Mesodermal cell (in vitro differentiated cells): ENCODE results near the gene ABCA4.
A peak's percentile ranks its signal among the peaks of the same experiment; 100 is the strongest.

Source experiments
- H3K27ac ChIP-seq: 2 replicates; pipeline ENCODE4 v1.7.0; 2013; ENCODE audit warnings: mild to moderate bottlenecking, low read depth, low read length, moderate library complexity; ENCODE audit not compliant: severe bottlenecking
- H3K36me3 ChIP-seq: 2 replicates; pipeline ENCODE4 v1.7.1; 2013; ENCODE audit warnings: mild to moderate bottlenecking, low read length, moderate library complexity; ENCODE audit not compliant: control insufficient read depth, insufficient read depth
- H3K4me1 ChIP-seq: one replicate; pipeline ENCODE4 v1.7.1; 2013; ENCODE audit warnings: mild to moderate bottlenecking, low read length; ENCODE audit not compliant: insufficient read depth, control insufficient read depth, poor library complexity, severe bottlenecking
- H3K4me3 ChIP-seq: 2 replicates; pipeline ENCODE4 v1.7.0; 2013; ENCODE audit warnings: low read length, control low read depth, mild to moderate bottlenecking; ENCODE audit not compliant: insufficient read depth, poor library complexity, severe bottlenecking; ENCODE audit errors: extremely low read depth
- H3K9me3 ChIP-seq: 2 replicates; pipeline ENCODE4 v1.7.1; 2013; ENCODE audit warnings: mild to moderate bottlenecking, low read length, moderate library complexity; ENCODE audit not compliant: control insufficient read depth
- WGBS, 2 experiments: methylation state at CpG; one replicate each; pipeline ENCODE4 v1.1.5; 2013; ENCODE audit warnings: missing lambda C conversion rate in 2 of 2; ENCODE audit not compliant: insufficient coverage in 2 of 2; 5-methylcytosine and 5-hydroxymethylcytosine counted together

ABCA4 gene

DNA sequence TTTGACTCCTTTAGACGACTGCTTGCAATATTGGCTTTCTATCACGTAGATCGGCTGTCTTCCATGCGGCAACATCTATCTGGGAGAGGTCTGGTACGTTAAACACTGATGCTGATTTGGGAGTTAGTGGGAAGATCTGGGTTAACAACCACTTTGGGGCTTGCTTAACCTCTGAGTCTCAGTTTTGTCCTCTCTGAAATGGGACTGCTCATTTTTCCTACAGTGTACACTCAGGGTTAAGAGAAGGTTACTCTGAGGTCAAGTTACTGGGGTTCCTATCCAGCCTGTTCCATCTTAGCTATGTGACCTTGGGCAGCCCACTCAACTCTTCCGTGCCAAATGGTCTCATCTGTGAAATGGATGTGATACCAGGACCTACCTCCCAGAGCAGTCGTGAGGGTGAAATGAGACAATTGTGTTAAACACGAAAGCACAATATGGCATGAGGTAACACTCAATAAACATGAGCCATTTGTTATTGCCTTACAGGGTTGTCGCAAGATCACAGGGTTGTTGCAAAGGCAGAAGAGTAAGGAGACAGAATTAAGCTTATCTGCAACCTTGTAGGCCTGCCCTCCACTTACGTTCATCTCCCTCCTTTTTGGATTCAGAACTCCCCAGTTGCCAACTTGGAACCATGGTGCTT, 5.6 kb downstream of the ABCA4 start:
- no peaks in the 10 kb centered on the region for H3K9me3 ChIP-seq
- WGBS, 2 experiments = 81 to 84% methylated on average over 6 to 8 of the region's 10 CpGs
- peaks cover 51% of the 10 kb centered on the region for H3K4me1 ChIP-seq

GRCh38 chr1:94113589-94114226, 7.2 kb downstream of the ABCA4 start:
- Histone ChIP-seq H3K27ac (no peak overlapping the region), H3K9me3 (no peaks in the 10 kb centered on the region), H3K36me3 (no peaks in the 10 kb centered on the region), H3K4me3 (no peak overlapping the region), H3K4me1 (peaks cover 34% of the 10 kb centered on the region)
- WGBS, 2 experiments = 57 to 59% methylated on average over 2 of the region's 2 CpGs

More for the DNA sequence above, 5.6 kb downstream of the ABCA4 start:
- Histone ChIP-seq H3K36me3 (no peaks in the 10 kb centered on the region), H3K4me3 (no peak overlapping the region), H3K27ac (no peak overlapping the region)

- Histone ChIP-seq H3K27ac (no peak overlapping the region), H3K36me3 (no peaks in the 10 kb centered on the region), H3K9me3 (no peaks in the 10 kb centered on the region), H3K4me1 (peaks cover 16% of the 10 kb centered on the region), H3K4me3 (no peak overlapping the region)
- 91 to 92% methylated on average over 8 of the region's 9 CpGs for WGBS, 2 experiments
Measured at GRCh38 chr1:94111879-94112278, 9.1 kb downstream of the ABCA4 start.

DNA sequence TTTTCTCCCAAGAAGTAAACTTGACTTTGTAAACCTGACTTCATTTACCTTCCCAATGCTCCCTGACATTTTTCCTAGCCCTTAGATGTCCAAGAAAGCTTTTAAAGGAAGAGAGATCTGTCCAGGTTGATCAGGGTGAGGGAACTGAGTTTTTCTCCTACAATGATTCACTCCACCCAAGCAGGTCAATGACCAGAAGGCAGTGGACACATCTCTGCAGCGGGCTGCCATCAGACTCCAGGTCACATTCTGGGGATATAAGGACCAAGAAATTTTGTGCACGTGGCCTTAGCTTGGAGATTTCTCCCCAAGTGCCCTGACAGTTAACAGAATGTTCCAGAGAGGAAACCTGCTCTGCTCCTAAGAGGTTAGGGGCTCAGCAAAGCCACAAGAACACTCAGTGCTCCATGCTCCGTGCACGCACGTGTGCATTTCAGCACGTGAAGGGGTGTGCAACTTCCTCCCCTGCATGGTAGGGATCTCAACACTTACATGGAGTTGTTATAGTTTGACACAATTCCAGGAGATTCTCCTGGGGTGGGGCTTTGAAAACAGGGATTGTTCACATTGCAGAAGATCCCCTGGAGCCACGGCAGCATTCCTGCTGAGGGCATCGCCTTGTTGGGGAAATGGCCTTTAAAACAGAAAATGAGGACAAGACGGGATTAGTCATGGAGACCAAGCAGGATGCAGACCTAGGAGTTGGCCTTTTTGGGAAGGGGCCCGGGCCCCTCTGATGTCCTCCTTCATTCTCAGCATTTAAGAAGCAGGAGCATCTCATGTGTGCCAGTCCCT, 9.8 kb downstream of the ABCA4 start:
- H3K4me3 ChIP-seq = no peak overlapping the region
- no peaks in the 10 kb centered on the region for H3K9me3 ChIP-seq
- peaks cover 10% of the 10 kb centered on the region for H3K4me1 ChIP-seq
- H3K36me3 ChIP-seq = no peaks in the 10 kb centered on the region
- H3K27ac ChIP-seq = no peak overlapping the region
- WGBS, 2 experiments = 86 to 90% methylated on average over 9 to 10 of the region's 10 CpGs

DNA sequence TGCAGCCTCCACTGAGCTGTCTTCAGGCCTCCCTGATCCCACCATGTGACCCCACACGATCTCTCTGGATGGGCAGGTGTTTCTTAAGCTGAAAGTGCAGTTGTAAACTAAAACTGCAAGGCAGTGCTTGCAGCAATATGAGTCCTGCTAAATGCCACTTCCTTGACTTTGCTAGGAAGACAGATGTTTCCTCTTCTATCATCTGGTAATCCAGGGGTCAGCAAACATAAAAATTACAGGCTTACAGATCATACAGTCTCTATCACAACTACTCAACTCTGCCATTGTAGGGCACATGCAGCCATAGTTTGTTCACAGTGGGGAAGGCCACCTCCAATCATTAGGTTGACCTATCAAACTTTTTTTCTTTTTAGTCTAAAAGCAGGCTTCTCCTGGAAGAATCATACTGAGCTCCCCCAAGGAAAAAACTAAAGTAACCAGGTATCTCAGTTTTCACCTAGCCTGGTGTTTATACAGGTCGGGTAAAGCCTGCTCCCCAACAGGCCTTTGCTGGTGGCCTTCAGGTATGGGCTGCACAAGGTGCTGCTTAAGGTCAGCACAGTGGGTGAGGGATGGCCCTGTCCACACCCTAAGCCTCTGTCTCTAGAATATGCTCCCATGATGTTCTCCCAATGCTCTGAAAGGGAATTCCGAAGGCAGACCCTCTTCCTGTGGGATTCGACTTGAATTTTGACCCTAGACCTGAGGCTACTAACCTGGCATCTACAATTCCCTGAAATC, 10.8 kb downstream of the ABCA4 start:
- 100% methylated on average over 3 of the region's 4 CpGs for WGBS, 2 experiments
- Histone ChIP-seq H3K9me3 (no peaks in the 10 kb centered on the region), H3K36me3 (no peaks in the 10 kb centered on the region), H3K27ac (no peak overlapping the region), H3K4me1 (peaks cover 14% of the 10 kb centered on the region), H3K4me3 (no peak overlapping the region)

DNA sequence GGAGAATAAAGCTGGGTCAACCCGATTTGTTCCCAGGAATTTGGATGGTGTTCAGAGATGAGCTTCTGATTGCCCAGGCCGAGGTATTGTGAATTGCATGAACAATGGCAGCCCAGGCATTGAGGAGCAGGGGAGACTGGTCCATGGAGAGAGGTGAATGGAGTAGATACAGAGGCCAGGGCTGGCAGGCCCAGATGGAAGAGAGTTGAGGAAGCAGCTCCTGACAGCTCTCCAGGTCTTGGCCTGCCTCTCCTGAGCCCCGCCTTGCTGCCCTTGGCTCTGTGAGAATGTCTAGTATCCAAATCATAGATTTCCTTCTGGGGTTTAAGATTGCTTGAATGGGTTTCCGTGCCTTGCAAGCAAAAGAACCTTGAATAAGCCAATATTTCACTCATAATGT, 11.5 kb downstream of the ABCA4 start:
- Histone ChIP-seq H3K36me3 (no peaks in the 10 kb centered on the region), H3K9me3 (no peaks in the 10 kb centered on the region), H3K4me1 (peaks cover 21% of the 10 kb centered on the region), H3K27ac (no peak overlapping the region), H3K4me3 (no peak overlapping the region)
- 96 to 100% methylated on average over 2 to 4 of the region's 4 CpGs for WGBS, 2 experiments

DNA sequence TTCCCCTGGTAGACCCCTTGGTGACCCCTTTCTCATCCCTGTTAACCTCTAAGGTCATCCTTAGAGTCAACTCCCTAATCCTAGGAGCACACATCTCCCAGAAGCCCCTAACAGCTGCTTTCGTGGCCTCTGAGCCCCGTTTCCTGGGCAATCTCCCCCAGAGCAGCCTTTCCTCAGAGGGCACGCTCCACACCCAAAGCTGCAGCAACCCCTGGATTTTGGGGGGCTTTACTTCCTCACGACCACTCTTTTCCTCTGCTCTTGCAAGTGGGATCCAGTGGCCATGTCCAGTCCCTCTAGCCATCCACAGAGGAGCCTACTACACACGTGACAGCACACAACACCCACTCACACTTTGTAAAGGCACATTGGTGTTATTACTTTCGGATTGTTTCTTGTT, 13.8 kb downstream of the ABCA4 start:
- Histone ChIP-seq H3K4me1 (peaks cover 39% of the 10 kb centered on the region), H3K4me3 (no peak overlapping the region), H3K36me3 (no peaks in the 10 kb centered on the region), H3K27ac (no peak overlapping the region), H3K9me3 (no peaks in the 10 kb centered on the region)
- WGBS, 2 experiments = 99 to 100% methylated on average over 4 to 6 of the region's 6 CpGs

DNA sequence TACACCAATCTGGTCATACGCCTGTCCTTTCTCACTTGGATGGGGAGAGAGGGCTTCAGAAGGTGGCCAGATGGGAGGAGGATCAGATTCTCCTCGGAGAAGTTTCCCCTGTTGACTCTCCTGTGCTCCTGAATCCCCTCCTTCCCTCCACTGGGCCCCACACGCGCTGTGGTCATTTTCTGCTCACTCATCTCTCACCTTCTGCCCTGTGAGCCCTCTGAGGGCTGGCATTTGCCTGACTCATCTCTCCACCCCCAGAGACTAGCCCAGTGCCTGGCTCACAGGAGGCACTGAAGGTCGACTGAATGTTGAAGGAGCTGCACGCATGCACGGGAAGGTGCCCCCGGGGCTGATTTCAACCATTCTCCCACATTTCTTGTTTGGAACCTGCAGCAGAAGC, 14.2 kb downstream of the ABCA4 start:
- H3K4me3 ChIP-seq = no peak overlapping the region
- H3K36me3 ChIP-seq = no peaks in the 10 kb centered on the region
- no peaks in the 10 kb centered on the region for H3K9me3 ChIP-seq
- peaks cover 44% of the 10 kb centered on the region for H3K4me1 ChIP-seq
- no peak overlapping the region for H3K27ac ChIP-seq
- WGBS, 2 experiments = 77 to 86% methylated on average over 6 to 7 of the region's 8 CpGs

DNA sequence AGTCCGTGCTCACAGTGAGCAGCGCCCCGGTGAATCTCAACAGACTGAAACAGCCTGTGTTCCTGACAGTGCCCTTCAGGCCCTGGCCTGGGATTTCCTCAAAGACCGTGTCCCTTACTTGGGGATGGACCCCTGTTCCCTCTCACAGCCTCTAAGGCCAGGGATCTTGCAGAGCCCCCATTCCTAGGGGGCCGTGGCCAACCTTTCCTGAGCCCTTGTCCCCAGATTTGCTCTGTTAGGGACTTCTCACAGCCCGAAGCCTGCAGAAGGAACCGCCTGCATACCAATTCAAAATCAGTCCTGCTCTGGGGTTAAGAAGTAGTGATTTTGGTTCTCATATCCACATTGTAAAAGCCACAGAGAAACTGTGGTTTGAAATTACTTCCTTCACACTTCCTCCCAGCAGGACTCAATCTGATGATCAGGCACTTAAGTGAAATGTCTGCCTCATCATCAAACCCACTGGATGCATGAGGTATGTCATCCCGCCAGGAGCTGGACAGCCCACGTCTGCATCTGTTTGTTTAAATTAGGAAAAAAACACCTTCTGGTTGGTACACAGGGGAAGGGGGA, 14.9 kb downstream of the ABCA4 start:
- Histone ChIP-seq H3K36me3 (no peaks in the 10 kb centered on the region), H3K9me3 (no peaks in the 10 kb centered on the region), H3K27ac (peak overlapping the region; percentile 6), H3K4me1 (peaks cover 46% of the 10 kb centered on the region), H3K4me3 (no peak overlapping the region)
- 67 to 75% methylated on average over 4 to 5 of the region's 9 CpGs for WGBS, 2 experiments

DNA sequence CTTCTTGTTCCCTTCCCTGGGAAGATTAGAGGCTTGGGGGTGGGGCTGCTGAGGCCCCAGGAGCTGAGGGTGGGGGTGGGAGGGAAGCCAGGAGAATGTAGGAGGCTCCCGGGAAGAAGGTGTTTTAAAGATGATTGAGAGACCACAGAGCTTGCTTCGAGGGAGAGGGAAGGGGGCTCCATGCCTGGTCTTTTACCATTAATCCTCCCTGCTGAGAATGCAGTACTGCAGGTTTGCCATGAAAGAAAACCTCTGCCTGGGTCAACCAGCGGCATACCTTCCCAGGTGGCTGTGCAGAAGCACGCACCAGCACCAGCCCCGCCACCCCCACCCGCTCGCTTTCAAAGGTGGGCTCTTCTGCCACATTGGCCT, 15.4 kb downstream of the ABCA4 start:
- H3K36me3 ChIP-seq = no peaks in the 10 kb centered on the region
- WGBS, 2 experiments = 48% methylated on average over 6 of the region's 7 CpGs
- H3K4me3 ChIP-seq = no peak overlapping the region
- H3K9me3 ChIP-seq = no peaks in the 10 kb centered on the region
- no peak overlapping the region for H3K27ac ChIP-seq
- H3K4me1 ChIP-seq = peaks cover 51% of the 10 kb centered on the region
